K562 (cell line): Measurements from ENCODE around the gene CNNM4. TPM values are rescaled to one million over a fixed set of nuclear protein-coding genes. Genes with fewer than 3 reads are reported as not detected.

Source experiments
- ATAC-seq: fragments of 200-7000 bp; cut with Tn5 transposase; 3 replicates; pipeline ENCODE4 v1.9.1; 2020; ENCODE audit warnings: moderate library complexity
- BruUV-seq: library from RNA; stranded (reverse); fragments of 400-500 nt; replicated peaks from 2 replicates; lab custom pipeline; 2021; lab: Mats Ljungman, UMichigan
- CTCF ChIA-PET: fragments of 300-600 bp; formaldehyde crosslinking; extraction: SDS; loops from one replicate; lab custom pipeline; 2021; ENCODE audit warnings: low intra/inter-chr PET ratio; lab: Yijun Ruan, JAX
- POLR2A ChIA-PET: fragments of 300-600, 350-650 bp; sonication (Branson Sonifier 250); formaldehyde crosslinking; extraction: SDS; loops from one replicate; lab custom pipeline; 2021; ENCODE audit warnings: antibody characterized with exemption, inconsistent platforms; lab: Yijun Ruan, JAX
- DNase-seq, 4 experiments: peaks; one replicate each; pipeline versions ENCODE4 v3.0.0 to v3.0.0-alpha.2; 2011 to 2018; ENCODE audit warnings: low spot score in 3 of 4, mixed read lengths in 3 of 4; ENCODE audit errors: extremely low read depth in 1 of 4
- FAIRE-seq: peaks from 2 replicates; lab custom pipeline; 2011; peaks lifted over from hg19 to GRCh38; lab: Jason Lieb, UNC
- H2AFZ ChIP-seq: 2 replicates; pipeline ENCODE4 v1.6.0; 2011; ENCODE audit warnings: low read depth, low read length, control low read depth, inconsistent platforms
- H3K27ac ChIP-seq: fragments of 200-600 bp; 3 replicates; pipeline ENCODE4 v1.8.0; 2011; ENCODE audit warnings: low read depth, mild to moderate bottlenecking, control low read depth, inconsistent platforms, low read length, moderate library complexity, mixed read lengths; ENCODE audit errors: extremely low read depth
- H3K27me3 ChIP-seq, 2 experiments: fragments of 300-600 bp in 1 of 2; 2 replicates in 1 of 2; 3 replicates in 1 of 2; pipeline versions ENCODE4 v1.6.0 to v1.8.0; 2011; ENCODE audit warnings: inconsistent platforms in 2 of 2, low read length in 2 of 2, mild to moderate bottlenecking in 1 of 2, mixed read lengths in 1 of 2, moderate library complexity in 1 of 2; ENCODE audit not compliant: control insufficient read depth in 2 of 2, insufficient read depth in 2 of 2
- H3K36me3 ChIP-seq: fragments of 300-600 bp; 3 replicates; pipeline ENCODE4 v1.8.0; 2011; ENCODE audit warnings: mild to moderate bottlenecking, low read length, inconsistent platforms; ENCODE audit not compliant: control insufficient read depth, insufficient read depth
- H3K4me1 ChIP-seq, 2 experiments: fragments of 200-600 bp in 1 of 2; replicated peaks in 1 of 2; 2 replicates in 1 of 2; 3 replicates in 1 of 2; pipeline versions ENCODE4 v1.5.1 to v1.8.0; 2011; ENCODE audit warnings: inconsistent platforms in 2 of 2, low read length in 2 of 2, mild to moderate bottlenecking in 1 of 2, mixed read lengths in 1 of 2, moderate library complexity in 1 of 2; ENCODE audit not compliant: control insufficient read depth in 2 of 2, insufficient read depth in 2 of 2
- H3K4me2 ChIP-seq: 2 replicates; pipeline ENCODE4 v1.6.1; 2011; ENCODE audit warnings: low read length, control low read depth, inconsistent platforms, mixed read lengths; ENCODE audit not compliant: insufficient read depth
- H3K4me3 ChIP-seq: fragments of 200-600 bp; sonication (generic), shearing (Covaris generic); 2 replicates; pipeline ENCODE4 v1.5.1; 2016; ENCODE audit warnings: control low read depth, inconsistent platforms
- H3K79me2 ChIP-seq: fragments of 200-600 bp; 3 replicates; pipeline ENCODE4 v1.8.0; 2011; ENCODE audit warnings: low read length, inconsistent platforms; ENCODE audit not compliant: control insufficient read depth, insufficient read depth
- H3K9ac ChIP-seq, 2 experiments: 2 replicates each; pipeline versions ENCODE4 v1.6.0 to v1.6.1; 2011; ENCODE audit warnings: low read depth in 2 of 2, low read length in 2 of 2, control low read depth in 1 of 2, inconsistent platforms in 1 of 2, mild to moderate bottlenecking in 1 of 2, mixed read lengths in 1 of 2; ENCODE audit not compliant: insufficient read depth in 1 of 2
- H3K9me1 ChIP-seq: one replicate; pipeline ENCODE4 v1.6.0; 2011; ENCODE audit warnings: inconsistent platforms, mild to moderate bottlenecking, low read length, moderate library complexity; ENCODE audit not compliant: control insufficient read depth, insufficient read depth
- H3K9me3 ChIP-seq: replicated peaks from 2 replicates; pipeline ENCODE4 v1.5.1; 2011; ENCODE audit warnings: low read depth, low read length, inconsistent platforms; ENCODE audit not compliant: control insufficient read depth, insufficient read depth
- H4K20me1 ChIP-seq: replicated peaks from 2 replicates; pipeline ENCODE4 v1.6.1; 2011; ENCODE audit warnings: low read length, inconsistent platforms, mixed read lengths; ENCODE audit not compliant: control insufficient read depth, insufficient read depth
- BRF1 ChIP-seq: IDR thresholded peaks from 3 replicates; pipeline ENCODE4 v1.6.1; 2011; ENCODE audit warnings: borderline replicate concordance, mild to moderate bottlenecking; ENCODE audit not compliant: insufficient read length; ENCODE audit errors: extremely low read depth
- HNRNPL ChIP-seq: fragments of 200-400 bp; formaldehyde crosslinking; IDR thresholded peaks from 2 replicates; pipeline ENCODE4 v1.6.1; 2017; ENCODE audit warnings: low read depth, mild to moderate bottlenecking, low read length
- POLR2B ChIP-seq: fragments of 450-650 bp; IDR thresholded peaks from 2 replicates; pipeline ENCODE4 v1.6.1; 2018; ENCODE audit warnings: low read depth; ENCODE audit not compliant: partially characterized antibody
- PTBP1 ChIP-seq: fragments of 200-400 bp; formaldehyde crosslinking; IDR thresholded peaks from 2 replicates; pipeline ENCODE4 v1.6.1; 2017; ENCODE audit warnings: low read depth, low read length
- TAF15 ChIP-seq: fragments of 200-400 bp; formaldehyde crosslinking; IDR thresholded peaks from 2 replicates; pipeline ENCODE4 v1.6.1; 2017; ENCODE audit warnings: mild to moderate bottlenecking, low read depth, low read length, moderate library complexity
- ZNF121 ChIP-seq: sonication (generic); formaldehyde crosslinking; conservative IDR thresholded peaks from 2 replicates; pipeline ENCODE4 v1.8.0; 2022; ENCODE audit warnings: missing genetic modification reagents
- ZNF143 ChIP-seq: sonication (generic); formaldehyde crosslinking; IDR thresholded peaks from 2 replicates; pipeline ENCODE4 v1.9.0; 2022; ENCODE audit warnings: mild to moderate bottlenecking, missing genetic modification reagents
- ZNF24 ChIP-seq: fragments of 450-650 bp; IDR thresholded peaks from 2 replicates; pipeline ENCODE4 v1.6.1; 2016
- WGBS: fragments of 100-300 bp; shearing (Covaris generic); methylation state at CpG from one replicate; pipeline ENCODE4 v1.1.6; 2016; ENCODE audit warnings: low coverage, mixed read lengths; ENCODE audit not compliant: insufficient coverage; ENCODE audit errors: missing lambda C conversion rate; 5-methylcytosine and 5-hydroxymethylcytosine counted together
- in situ Hi-C: fragments of 300-500 bp; cut with MboI; formaldehyde crosslinking; loops from 4 replicates; pipeline ENCODE4 v1.15.0; 2018; ENCODE audit warnings: inconsistent platforms, mixed read lengths
- intact Hi-C: fragments of 100-400 bp; cut with micrococcal nuclease; formaldehyde crosslinking; loops from 2 replicates; pipeline ENCODE4 v1.14.2; 2022
- polyA plus RNA-seq, 8 experiments: library from polyadenylated mRNA; depleted of rRNA in 4 of 8; stranded (reverse) in 5 of 8; unstranded in 3 of 8; fragments of >200 nt; fragmentation: Nextera tagmentation in 2 of 8; fragmentation: Illumina TruSeq in 1 of 8; extraction: Ambion mirVana in 2 of 8; extraction: Trizol in 1 of 8; gene quantifications; 2 replicates each; pipeline versions ENCODE4 v1.2.1 to v1.2.3, GENCODE V29; 2011 to 2014; ENCODE audit warnings: inconsistent platforms in 1 of 8, missing spikeins in 1 of 8
- total RNA-seq, 7 experiments: library from RNA; depleted of rRNA in 6 of 7; stranded (reverse); fragments of >200 nt in 6 of 7; fragmentation: Illumina TruSeq in 2 of 7; extraction: Trizol in 2 of 7; gene quantifications; 2 replicates each; pipeline versions ENCODE4 v1.2.1 to v1.2.3, GENCODE V29; 2011 to 2021; ENCODE audit warnings: low replicate concordance in 1 of 7

The CNNM4 gene
- total and polyA plus RNA-seq, 9 of the 15 experiments (the other 6 are each of a cell fraction or from before 2014, with no cell fraction given): 0.96 to 6.3 (median 2.8) TPM

DNA sequence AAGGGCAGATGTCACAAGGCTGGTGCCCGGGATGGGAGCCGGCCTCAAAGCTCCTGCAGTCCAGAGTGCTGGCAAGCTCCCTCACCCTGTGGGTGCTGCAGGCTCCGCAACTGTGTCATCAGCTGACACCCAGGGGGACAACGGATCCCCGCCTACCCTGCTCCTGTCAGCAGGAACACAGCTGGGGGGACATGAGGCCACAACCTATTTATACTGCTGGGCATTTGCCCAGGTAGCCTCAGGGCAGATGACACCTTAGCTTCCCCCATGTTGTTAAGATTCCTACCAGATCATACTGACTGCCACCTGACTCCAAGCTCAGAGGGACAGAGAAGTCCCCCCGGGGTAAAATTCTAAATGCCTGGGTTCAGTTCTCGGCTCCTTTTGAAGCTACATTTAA lies 81.9 kb downstream of the CNNM4 start:
- Histone ChIP-seq H4K20me1 (no peaks in the 10 kb centered on the region), H3K36me3 (peaks cover 48% of the 10 kb centered on the region; the same call in 2 of the 3 replicates), H3K79me2 (no peaks in the 10 kb centered on the region), H3K9me1 (peaks cover 3% of the 10 kb centered on the region), H3K4me1 (peaks cover 5 to 32% of the 10 kb centered on the region in 2 experiments; a peak in 3 of 5 replicates), H3K9ac (no peak overlapping the region), H3K9me3 (no peaks in the 10 kb centered on the region), H3K27me3 (no peaks in the 10 kb centered on the region), H3K4me2 (no peak overlapping the region), H3K4me3 (no peak overlapping the region), H2AFZ (no peak overlapping the region), H3K27ac (no peak overlapping the region)
- TF ChIP-seq ZNF143 (CRISPR knock-in tag): no peak
- no peak for TF ChIP-seq HNRNPL
- CTCF ChIA-PET: no interaction called here
- WGBS: 86% methylated on average over 7 of the region's 7 CpGs
- ATAC-seq (no peak), FAIRE-seq (no peak), DNase-seq (no peak)
- BruUV-seq: no TSS peak
- intact Hi-C loops: no loop called here
- POLR2A ChIA-PET: interaction anchor here (0.6 to 1.9 kb wide), 11 partner anchors 9 to 80 kb away, joined by 3 to 9 read pairs (median 4); partner anchors contain the start of gene ANKRD39
- in situ Hi-C loops: no loop called here

DNA sequence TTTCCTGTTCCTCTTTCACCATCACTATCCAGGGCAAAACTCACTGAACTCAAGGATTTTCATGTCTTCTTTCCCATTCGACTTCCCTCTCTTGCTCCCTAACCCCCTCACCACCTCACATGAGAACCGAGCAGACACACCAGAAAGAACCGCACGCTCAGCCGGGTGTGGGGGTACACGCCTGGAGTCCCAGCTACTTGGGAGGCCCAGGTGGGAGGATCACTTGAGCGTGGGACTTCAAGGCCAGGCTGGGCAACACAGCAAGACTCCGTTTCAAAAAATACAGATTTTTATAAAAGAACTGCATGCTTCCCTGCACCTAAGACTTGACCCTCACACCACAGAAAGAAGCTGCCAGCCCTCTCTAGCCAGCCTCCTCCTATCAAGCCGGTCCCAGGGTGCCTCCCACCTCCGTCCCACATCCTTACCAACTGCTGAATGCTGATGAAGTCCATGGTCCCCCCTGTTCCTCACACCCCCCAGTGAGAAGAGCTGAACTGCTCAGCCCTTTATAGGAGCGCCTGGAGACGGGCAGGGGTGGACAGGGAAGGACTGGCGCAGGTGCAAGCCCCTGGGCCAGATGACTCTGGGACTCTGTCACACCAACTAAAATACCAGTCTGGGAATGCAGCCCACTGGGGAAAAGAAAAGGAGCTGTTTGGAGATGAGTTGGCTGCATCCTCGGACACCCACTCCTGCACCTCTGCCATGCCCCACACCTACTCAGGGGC lies 83.0 kb downstream of the CNNM4 start, which contains the start of gene ANKRD23:
Gene ANKRD23 (minus strand): TSS at position 484 of the 731 bp plus-strand sequence. CDS start 29 bp downstream, at position 455.
- peak within 1 kb of the TSS in 1 of 2 experiments; percentile 45; a peak in 2 of 4 replicates for H3K9ac ChIP-seq
- CTCF ChIA-PET: no interaction called here
- ATAC-seq: no peak
- 0 out of 2 replicates have a peak, but pooled peaks have one; percentile 27 for TF ChIP-seq PTBP1
- TF ChIP-seq POLR2B: peak; percentile 24
- TF ChIP-seq ZNF24: no peak
- TF ChIP-seq ZNF121 (CRISPR knock-in tag): peak; percentile 48; the same call in 1 of the 2 replicates
- no peak for TF ChIP-seq BRF1
- TF ChIP-seq TAF15: no peak
- no peak for FAIRE-seq
- no peaks in the 10 kb centered on the region for H3K79me2 ChIP-seq
- H3K36me3 ChIP-seq: peaks cover 46% of the 10 kb centered on the region; the same call in 2 of the 3 replicates
- H3K9me1 ChIP-seq: peaks cover 3% of the 10 kb centered on the region
- no peaks in the 10 kb centered on the region for H3K27me3 ChIP-seq
- H3K4me1 ChIP-seq: peaks cover 0 to 28% of the 10 kb centered on the region in 2 experiments; a peak in 2 of 5 replicates
- no TSS peak for BruUV-seq
- no peak within 1 kb of the TSS for H3K4me2 ChIP-seq
- in situ Hi-C loops (no loop called here), intact Hi-C loops (no loop called here)
- no peak within 1 kb of the TSS for H2AFZ ChIP-seq
- H3K9me3 ChIP-seq: no peaks in the 10 kb centered on the region
- POLR2A ChIA-PET: interaction anchor here (0.6 to 1.9 kb wide), 11 partner anchors 8 to 475 kb away, joined by 3 to 9 read pairs (median 4); partner anchors contain the start of gene ANKRD39
- no peaks in the 10 kb centered on the region for H4K20me1 ChIP-seq
- 81% methylated on average over 10 of the region's 14 CpGs for WGBS
- no peak for DNase-seq
- no peak within 1 kb of the TSS for H3K27ac ChIP-seq
- no peak within 1 kb of the TSS for H3K4me3 ChIP-seq
